GM19043 (cell line): ENCODE results near the gene OXLD1.

Experiments
- ATAC-seq: cut with Tn5 transposase; IDR thresholded peaks from one replicate; pipeline ENCODE4 v1.9.1; 2021; ENCODE audit warnings: low read depth; ENCODE audit not compliant: unreplicated experiment

OXLD1 gene

DNA sequence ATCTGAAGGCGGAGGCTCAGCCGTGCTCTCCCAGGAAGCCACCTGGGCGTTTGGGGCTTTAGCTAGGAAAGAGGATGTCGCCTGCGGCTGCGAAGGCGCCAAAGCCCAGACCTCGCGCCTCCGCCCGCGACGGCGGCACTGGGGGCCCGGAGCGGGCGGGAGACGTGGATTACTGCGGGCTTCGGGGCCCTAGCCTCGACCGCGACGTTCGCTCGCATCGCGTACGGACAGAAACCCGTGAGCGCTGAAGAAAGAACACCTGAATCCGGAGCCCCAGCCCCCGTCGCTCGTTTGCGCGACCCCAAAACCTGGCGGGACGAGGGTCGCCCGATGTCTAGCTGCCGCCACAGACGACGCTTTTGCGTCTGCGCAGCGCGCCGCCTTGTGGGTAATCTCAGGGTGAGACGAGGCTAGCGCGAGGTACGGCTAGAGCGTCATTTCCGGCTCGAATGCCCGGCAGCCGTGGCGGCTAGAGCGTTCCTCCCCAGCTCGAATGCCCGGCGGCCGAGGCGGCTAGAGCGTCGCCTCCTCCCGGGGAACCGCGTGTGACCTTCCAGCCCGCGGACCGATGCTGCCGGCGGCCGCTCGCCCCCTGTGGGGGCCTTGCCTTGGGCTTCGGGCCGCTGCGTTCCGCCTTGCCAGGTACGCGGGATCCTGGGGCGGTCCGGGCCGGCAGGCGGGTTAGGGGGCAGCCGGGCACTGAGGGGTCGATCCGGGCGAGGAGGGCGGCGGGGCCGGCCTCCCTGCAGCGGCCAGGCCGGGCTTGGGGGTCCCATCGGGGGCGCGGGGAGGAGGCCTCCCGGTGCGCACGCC, 36.7 kb upstream of the OXLD1 start, which contains the start of gene MRPL12:
TSS of gene MRPL12 (plus strand) at position 434 of the 813 bp plus-strand sequence. CDS start at position 569, 135 bp downstream.
- peak; percentile 80 for ATAC-seq

GRCh38 chr17:81701288-81702071, 35.1 kb upstream of the OXLD1 start:
- ATAC-seq, result no peak

GRCh38 chr17:81700353-81701287, 34.2 kb upstream of the OXLD1 start:
- no peak for ATAC-seq

DNA sequence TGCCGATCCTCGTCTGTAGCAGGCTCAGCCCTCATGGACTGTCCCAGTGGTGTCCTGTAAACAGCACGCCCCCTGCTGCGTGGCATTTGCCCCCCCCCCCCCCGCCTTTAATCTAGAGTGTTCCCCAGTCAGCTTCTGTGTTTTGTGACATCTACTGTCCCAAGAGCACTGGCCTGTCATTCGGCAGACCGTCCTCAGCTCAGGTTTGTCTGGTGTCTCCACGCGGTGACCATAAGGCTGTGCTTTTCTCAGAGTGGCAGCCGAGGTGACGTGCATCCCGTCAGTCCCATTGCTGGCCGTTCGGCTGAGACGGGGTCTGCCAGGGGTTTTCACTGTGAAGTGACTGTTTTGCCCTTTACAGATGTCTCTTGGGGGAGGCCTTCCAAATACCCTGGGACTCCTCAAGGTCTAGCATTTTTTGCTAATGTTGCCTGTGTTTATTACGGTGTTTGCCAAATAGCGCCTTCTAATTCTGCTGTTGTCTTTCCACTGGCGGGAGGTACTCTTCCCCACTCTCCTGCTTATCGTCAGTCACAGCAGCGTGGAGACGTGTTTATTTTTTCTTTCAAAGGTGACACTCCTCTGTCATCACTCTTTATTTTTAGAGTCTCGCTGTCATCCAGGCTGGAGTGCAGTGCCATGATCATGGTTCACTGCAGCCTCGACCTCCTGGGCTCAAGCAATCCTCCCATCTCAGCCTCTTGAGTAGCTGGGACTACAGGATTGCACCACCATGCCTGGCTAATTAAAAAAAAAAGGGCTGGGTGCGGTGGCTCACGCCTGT, 31.0 kb upstream of the OXLD1 start:
- no peak for ATAC-seq

GRCh38 chr17:81696218-81696941, 30.0 kb upstream of the OXLD1 start:
- no peak for ATAC-seq

GRCh38 chr17:81695801-81696200, 29.4 kb upstream of the OXLD1 start:
- ATAC-seq, result no peak

DNA sequence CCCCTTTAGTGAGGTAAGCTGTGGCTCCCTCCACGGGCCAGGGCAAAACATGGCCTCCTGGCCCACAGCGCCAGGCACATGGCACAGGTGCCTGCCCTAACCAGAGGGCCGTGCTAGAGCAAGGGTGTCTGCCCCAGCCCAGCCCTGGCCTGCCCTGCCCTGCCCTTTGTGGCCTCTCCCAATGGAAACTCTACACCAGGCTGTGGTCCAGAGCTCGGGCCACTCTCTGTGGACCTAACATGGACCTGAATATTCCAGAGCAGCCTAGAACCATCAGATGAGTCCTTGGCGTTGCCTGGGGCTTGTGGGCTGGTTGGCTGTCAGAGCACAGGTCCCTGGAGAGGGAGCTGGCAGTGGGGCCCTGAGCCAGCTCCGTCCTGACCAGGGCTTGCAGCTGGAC, 28.8 kb upstream of the OXLD1 start:
- no peak for ATAC-seq

DNA sequence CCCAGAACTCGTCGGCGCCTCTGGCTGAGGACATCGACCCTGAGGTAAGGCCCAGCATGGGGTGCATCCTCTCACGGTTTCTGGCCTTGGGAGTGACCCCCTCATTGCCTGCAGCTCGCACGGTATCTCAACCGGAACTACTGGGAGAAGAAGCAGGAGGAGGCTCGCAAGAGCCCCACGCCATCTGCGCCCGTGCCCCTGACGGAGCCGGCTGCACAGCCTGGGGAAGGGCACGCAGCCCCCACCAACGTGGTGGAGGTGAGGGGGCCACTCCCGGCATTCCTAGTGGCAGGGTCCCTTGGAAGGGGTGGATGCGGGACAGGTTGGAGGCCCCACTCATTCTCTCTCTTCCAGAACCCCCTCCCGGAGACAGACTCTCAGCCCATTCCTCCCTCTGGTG, 28.4 kb upstream of the OXLD1 start:
- ATAC-seq, result no peak

DNA sequence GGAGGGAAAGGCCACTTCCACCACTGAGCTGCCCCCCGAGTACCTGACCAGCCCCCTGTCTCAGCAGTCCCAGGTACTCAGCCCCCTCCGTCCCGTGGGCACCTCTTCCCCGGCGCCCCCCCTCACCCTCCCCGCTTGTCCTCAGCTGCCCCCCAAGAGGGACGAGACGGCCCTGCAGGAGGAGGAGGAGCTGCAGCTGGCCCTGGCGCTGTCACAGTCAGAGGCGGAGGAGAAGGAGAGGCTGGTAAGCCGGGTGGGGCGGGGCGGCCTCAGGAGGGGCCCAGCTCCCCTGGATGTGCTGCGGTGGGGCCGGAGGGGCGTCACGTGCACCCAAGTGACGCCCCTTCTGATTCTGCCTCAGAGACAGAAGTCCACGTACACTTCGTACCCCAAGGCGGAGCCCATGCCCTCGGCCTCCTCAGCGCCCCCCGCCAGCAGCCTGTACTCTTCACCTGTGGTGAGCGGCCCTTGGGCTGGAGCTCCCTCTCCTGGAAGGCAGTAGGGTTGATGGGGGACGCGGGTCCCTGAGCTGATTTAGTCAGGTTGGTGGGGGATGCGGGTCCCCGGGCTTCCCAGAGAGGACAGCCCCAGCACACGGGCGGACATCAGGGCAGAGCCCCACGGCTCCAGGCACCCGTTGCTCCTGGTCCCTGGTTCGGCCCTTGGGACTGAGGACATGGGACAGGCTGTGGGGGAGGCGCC, 27.3 kb upstream of the OXLD1 start:
- ATAC-seq, result no peak

DNA sequence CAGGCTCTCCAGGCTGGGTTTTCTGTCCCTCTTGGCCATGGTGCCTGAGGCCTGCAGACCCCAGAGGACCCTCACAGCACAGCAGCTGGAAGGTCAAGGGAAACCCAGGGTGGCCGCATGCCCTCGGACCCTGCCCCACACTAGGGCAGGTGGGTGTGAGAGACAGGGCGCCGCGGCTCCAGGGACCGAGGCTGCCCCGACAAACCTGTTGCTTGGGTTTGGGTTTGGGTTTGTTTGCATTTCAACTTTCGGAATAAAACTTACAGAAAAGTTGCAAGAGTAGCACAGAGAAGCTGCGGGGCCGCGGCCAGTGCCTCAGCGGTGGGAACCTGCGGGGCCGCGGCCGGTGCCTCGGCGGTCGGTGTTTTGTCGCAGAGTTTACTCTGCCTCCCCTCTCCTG, 25.2 kb upstream of the OXLD1 start:
- ATAC-seq, result no peak

GRCh38 chr17:81691196-81691595, 24.8 kb upstream of the OXLD1 start:
- no peak for ATAC-seq

GRCh38 chr17:81690549-81690948, 24.1 kb upstream of the OXLD1 start:
- ATAC-seq, result no peak

DNA sequence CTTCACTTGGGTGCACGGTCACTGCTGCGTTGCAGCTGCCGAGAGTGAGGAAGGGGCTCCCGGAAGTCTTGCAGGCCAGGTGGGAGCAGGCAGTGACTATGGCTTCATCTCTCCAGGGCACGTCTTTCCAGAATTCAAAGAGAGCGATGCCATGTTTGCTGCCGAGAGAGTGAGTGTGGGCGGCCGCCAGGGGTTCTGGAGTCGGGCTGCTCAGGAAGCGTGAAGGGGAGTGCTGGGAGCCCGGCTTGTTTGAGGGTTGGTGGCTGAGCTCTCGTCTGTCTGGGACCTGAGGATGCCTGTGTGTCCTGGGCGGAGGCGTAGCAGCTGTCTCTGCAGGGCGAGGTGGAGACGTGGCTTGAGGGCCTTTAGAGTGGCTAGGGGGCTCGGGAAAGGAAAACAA, 23.7 kb upstream of the OXLD1 start:
- no peak for ATAC-seq

GRCh38 chr17:81688616-81689015, 22.2 kb upstream of the OXLD1 start:
- ATAC-seq, result no peak

- ATAC-seq, result no peak
These were observed 21.6 kb upstream of the OXLD1 start for GRCh38 chr17:81687770-81688541.

DNA sequence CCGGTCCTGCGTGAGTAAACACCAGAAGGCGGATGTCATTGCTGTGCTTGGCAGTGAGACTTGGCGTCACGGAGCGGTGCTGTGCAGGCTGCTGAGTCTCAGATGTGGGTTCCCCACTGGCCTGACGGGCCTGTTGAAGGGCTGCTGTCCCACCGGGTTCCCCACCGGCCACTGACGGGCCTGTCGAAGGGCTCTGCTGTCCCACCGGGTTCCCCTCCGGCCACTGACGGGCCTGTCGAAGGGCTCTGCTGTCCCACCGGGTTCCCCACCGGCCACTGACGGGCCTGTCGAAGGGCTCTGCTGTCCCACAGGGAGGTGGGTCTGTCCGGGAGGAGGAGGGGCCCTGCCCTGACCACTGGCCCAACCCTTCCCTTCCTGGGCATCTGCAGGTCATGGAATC, 20.2 kb upstream of the OXLD1 start:
- ATAC-seq, result no peak

DNA sequence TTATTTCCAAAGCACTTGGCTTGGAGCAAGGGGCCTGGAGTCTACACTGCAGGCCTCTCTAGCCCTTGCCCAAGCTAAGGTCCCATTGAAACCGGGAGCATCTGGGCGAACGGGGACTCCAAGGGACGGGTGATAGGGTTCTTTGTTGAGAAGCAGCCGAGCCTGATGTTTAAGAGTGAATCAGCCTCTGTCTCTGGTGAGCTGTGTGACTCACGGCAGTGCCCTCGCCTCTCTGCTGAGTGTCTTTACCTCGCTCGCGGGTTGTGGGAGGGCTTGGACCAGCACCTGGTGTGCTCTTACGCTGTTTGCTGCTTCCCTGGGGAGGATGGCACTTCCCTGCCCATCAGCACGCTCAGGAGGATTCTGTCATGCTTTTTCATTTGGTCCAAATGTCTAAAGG, 18.7 kb upstream of the OXLD1 start:
- no peak for ATAC-seq

GRCh38 chr17:81684442-81684911, 18.1 kb upstream of the OXLD1 start:
- no peak for ATAC-seq
